ENCODE measurements around the gene RAB11A.

The RAB11A gene

DNA sequence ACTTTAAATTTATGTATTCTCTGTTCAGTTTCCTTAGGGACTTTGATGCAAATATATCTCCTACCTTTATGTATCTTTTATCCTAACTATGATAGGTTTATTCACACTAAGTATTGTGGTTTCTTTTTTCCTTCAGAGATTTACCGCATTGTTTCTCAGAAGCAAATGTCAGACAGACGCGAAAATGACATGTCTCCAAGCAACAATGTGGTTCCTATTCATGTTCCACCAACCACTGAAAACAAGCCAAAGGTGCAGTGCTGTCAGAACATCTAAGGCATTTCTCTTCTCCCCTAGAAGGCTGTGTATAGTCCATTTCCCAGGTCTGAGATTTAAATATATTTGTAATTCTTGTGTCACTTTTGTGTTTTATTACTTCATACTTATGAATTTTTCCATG is 18.3 kb downstream of the RAB11A start:
- DNase-seq = peak in 5 of 6 experiments; percentile 31 to 85 (median 77)

- no peak for DNase-seq
These were observed 19.7 kb downstream of the RAB11A start for GRCh38 chr15:65888981-65889380.

DNA sequence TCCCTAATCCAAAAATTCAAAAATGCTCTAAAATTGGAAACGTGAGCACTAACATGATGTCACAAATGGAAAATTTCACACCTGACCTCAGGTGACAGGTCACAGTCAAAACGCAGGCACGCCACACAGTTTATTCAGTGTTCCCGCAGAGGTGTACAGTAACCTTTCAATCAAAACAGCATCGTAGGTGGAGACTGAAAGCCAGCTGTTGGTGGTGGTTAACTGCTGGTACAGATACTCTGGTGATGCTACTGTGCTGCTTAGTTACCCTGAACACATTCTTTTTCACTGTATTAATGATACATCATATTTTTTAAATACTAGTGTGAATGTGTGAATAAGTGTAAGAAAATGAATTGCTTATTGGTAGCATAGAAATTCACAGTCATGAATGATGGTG is 23.8 kb downstream of the RAB11A start:
- DNase-seq = no peak

DNA sequence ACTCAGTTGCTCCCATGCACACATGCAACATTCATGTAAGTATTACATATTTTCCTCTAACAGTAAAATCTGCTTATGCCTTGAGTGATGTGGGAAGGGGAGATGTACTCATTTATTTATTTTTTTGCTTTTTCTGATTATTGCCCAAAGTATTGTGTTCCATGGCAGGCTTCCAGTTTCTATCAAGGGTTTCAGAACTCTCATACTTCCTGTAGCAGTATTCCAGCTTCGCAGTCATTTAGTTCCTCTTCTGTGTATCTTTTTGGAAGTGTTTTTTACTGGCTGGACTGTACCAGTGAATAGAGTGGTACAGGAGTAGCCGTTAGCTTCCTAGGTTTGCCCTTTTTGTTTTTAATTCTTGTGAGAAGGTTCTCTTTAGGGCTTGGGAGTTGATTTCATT is 26.9 kb downstream of the RAB11A start:
- no peak for DNase-seq

GRCh38 chr15:65900488-65900887 is 31.2 kb downstream of the RAB11A start:
- DNase-seq = no peak

DNA sequence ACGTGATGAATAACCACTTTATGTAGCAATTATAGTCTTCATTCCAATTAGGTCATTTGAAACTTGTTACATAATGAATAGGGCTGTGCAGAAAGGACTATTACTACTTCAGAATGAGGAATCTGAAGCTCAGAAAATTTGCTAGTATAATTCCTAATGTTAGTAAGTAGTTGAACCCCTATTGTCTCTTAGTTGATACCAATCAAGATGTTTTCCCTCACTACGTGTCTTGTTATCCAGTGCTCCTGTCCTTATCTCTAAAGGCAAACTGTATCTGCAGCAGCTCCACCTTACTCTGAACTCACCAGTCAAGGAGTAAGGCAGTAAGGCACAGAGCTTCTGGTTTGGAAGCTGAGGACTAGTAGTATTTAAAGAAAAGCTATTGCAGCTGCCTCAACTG is 32.0 kb downstream of the RAB11A start:
- DNase-seq = no peak

GRCh38 chr15:65901836-65902235 is 32.5 kb downstream of the RAB11A start:
- DNase-seq = no peak

DNA sequence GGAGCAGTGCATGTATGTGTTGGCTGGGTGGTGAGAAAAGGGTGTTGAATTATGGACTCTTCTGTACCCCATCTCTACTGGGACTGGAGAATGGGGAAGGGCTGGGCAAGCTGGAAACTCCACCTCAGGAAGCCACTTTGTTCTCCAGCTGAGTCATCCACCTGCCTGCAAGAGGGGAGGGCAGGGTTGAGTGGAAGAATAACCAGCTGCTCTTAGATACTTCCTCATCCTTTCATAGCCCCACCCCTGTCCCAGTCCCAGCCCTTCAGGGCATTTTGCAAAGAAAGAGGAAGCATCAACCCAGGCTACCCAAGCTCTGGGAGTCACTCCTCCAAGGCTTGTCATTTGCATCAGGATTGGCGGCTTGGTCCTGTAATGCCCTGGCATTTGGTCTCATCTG is 33.1 kb downstream of the RAB11A start:
- DNase-seq = no peak

DNA sequence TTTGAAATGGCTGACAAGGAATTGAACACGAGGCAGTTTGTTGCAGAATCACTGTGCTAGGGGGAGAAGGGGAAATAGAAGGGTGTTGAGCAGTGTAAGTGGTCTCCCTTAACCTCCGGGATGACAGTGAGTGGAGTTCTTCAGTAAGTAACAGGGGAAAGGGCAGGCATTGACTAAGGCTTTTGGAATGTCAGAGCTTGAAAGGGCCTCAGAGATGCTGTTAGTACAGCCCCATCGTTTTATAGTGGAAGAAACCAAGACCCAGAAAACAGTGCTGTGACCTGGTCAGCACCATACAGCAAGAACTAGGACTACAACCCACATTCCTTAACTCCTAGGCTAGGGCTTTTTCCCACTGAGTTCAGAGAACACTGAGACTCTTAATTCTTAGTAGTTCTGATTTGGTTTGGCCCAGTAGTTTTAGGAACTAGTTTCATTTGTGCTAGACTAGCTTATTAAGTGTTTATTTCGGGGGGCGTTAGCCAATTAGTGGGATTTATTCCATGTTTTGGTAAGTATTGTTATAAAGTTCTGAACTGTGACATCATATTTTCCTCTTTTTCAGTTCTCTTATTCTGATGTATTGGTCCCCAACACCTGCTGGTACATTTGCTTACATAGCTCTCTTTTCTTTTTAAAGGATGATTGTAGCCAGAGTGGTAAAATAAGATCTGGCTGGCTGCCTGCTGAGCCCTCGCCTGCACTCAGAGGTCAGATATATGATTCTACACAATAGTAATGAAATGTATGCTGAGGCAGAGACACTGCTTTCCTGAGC is 34.2 kb downstream of the RAB11A start:
- no peak for DNase-seq

GRCh38 chr15:65904301-65904700 is 35.0 kb downstream of the RAB11A start:
- DNase-seq = no peak

DNA sequence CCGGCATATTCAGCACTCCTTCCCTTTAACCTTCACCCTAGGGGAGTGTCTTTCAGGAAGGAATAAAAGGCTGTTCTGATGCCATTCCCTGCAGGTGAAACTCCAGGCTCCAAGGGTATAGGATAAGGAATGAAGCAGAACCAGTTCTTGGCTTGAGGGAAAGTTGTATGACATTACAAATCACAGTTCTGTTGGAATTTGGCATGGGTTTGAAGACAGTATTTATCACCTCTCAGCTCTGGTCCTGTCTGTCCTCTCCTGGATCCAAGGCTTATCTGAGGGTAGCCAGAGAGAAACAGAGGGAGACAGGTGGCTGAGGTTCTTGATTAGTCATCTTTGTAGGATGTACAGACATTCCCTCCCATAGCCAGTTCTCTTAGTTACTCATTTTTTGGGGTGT is 37.1 kb downstream of the RAB11A start:
- no peak for DNase-seq

GRCh38 chr15:65907661-65908060 is 38.4 kb downstream of the RAB11A start:
- no peak for DNase-seq

DNA sequence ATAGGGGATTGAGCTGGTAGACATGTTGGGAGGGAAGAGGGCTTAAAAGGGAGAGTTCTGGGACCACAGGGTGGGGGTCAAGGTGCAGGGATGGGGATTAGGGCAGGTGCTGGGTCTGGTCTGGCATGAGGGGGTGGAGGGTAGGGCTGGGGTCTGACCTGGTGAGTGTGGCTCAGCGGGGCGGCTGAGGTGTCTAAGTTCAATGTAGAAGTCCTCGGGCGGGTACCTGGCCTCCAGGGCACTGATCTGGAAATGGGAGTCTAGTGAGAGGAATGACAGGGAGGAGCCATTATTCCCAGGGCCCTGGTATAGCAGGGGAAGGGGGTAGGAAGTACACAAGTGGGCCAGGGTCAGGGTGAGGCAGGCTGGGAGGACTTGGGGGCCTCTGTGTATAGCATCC is 39.6 kb downstream of the RAB11A start:
- DNase-seq = no peak

DNA sequence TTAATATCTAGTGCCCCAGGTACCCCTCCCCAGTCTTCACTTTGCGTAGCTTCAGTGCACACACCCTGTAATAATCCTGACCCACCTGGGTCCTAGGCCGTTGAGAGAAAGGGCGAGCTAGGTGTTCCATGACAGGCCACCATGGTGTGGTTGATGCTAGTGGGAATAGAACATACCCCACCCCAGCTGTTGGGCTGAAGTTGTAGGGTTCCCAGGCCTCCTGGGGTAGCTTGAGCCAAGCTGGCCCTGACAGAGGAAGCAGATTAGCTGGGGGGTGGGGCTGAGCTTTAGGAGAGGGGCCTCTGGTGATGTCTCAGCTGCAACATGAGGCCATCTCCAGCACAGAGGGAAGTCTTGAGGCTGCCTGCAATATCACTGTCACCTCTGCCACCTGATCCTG is 40.5 kb downstream of the RAB11A start:
- DNase-seq = no peak

GRCh38 chr15:65910341-65910740 is 41.0 kb downstream of the RAB11A start:
- no peak for DNase-seq

- no peak for DNase-seq
These were observed 42.9 kb downstream of the RAB11A start for GRCh38 chr15:65912235-65912634.

DNA sequence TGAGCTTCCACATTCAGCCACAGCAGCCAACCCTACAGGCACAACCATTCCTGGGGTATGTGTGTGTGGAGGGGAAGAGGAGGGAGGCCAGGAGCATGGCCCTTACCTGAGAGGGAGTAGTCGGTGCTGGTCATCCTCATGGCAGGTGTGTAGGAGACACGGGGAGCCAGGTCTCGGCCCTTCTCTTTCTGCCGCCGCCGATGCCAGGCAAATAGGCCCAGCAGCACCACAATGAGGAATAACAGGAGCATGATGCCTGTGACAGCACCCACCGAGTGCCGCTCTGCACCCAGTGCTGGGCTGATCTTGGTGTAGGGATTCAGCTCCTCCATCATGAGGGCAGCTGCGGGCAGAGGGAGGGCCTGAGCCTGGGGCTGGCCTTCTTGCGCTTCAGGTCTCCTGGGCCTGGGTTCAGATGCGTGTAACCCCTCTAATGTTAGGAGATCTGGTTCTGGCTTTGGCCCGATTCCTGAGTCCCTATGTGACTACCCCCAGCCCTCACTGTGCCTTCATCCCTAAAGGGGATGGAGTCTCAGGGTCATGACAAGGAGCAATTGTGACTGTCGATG is 44.4 kb downstream of the RAB11A start:
- DNase-seq = no peak

DNA sequence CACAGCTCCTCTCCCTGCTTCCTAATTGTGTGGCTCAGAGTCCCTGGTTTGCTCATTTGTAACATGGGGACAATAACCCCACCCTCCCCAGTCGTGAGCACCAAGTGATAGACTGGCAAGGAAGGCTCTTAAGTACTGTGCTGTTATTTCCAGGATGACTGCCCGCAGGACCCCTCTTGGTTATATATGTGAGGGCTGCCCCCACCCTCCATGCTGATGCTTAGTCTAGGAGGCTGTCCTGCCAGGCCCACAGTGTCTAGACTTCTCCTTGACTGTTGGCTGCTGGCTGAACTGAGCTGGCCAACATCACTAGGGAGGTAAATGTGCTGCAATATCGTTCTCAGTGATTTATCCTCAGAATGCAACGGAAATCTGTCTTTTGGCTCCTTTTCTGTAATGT is 45.1 kb downstream of the RAB11A start:
- no peak for DNase-seq

- no peak for DNase-seq
These were observed 46.0 kb downstream of the RAB11A start for GRCh38 chr15:65914981-65915925.

DNA sequence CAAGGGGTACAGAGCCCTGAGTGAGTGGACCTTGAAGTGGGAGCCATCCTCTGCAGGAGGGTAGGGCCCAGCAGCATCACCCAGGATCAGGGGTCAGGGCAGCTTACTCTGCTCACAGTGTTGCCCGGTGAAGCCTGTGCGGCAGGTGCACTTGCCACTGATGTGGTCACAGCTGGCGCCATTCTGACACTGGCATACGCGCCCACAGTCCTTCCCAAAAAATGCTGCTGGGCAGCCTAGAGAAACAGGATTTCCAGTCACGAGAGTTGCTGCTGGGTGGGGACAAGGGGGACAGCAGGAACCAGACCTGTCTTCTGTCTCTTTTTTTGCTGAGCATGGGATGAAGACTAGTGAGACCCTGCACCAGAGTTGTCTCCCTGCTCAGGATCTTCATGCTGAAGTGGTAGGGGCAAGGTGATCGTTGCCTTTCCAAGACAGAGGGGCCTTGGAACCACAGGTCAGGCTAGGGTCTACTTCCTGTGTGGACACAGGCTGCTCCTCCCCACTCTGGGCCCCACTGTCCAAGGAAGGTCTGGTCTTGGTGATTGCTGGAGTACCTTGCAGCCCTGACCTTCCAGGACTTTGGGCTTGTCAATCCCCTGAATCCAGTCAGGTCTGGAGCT is 46.9 kb downstream of the RAB11A start:
- DNase-seq = no peak

GRCh38 chr15:65916664-65917406 is 47.5 kb downstream of the RAB11A start:
- DNase-seq = no peak

DNA sequence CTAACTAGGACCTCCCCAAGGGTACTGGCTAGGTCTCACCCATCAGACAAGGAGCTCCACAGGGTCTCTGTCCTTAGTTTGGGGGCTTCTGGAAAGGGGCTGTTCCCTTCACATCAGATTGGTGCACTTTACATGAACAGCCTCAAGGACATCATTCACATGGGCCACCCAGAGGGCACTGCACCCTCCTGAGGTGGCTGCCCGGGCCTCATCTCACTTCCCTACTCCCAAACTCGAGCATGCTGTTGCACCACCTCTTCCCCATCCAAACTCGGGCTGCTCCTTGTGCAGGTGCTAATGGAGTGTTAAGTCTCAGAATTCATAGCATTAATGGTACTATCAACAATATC is 48.1 kb downstream of the RAB11A start:
- no peak for DNase-seq

DNA sequence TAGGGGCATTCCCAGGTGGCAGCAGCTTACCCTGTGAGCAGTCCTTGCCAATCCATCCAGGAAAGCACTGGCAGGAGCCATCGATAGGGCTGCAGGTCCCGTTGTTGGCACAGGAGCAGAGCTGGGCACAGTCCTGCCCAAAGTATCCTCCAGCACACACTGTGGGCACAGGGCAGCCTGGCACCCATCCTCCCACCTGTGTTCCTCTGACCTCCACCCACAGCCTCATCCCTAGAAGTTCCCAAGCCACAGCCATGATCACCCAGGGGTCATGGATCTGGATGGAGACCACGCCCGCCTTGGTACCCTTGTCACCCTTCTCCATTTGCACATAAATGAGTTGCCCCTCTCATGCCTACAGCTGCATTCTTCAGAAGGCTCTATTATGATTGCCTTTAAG is 48.6 kb downstream of the RAB11A start:
- DNase-seq = no peak

All from stimulated activated naive CD4-positive, alpha-beta T cell (primary cell).